Body of pancreas (tissue), 4 donors: Measurements from ENCODE around the gene LRCH4.

Experiments used
- CTCF ChIP-seq, 7 experiments: fragments of 450-650 bp in 4 of 7; fragments of 200-600 bp in 3 of 7; sonication (generic) in 3 of 7; IDR thresholded peaks; one replicate each; pipeline ENCODE4 v1.5.1; 2016 to 2019; ENCODE audit warnings: antibody characterized with exemption in 7 of 7
- POLR2A ChIP-seq, 3 donors: fragments of 450-650 bp; IDR thresholded peaks; one replicate each; pipeline ENCODE4 v1.6.1; 2016; ENCODE audit warnings: antibody characterized with exemption in 3 of 3, mild to moderate bottlenecking in 2 of 3

GRCh38 chr7:100577507-100577906 is 8.4 kb downstream of the LRCH4 start:
- TF ChIP-seq CTCF (IDR thresholded peaks at IDR 0.05), result no peak
- no peak for TF ChIP-seq POLR2A (IDR thresholded peaks at IDR 0.05)
